ENCODE measurements around the gene PLEKHG4B.

DNA sequence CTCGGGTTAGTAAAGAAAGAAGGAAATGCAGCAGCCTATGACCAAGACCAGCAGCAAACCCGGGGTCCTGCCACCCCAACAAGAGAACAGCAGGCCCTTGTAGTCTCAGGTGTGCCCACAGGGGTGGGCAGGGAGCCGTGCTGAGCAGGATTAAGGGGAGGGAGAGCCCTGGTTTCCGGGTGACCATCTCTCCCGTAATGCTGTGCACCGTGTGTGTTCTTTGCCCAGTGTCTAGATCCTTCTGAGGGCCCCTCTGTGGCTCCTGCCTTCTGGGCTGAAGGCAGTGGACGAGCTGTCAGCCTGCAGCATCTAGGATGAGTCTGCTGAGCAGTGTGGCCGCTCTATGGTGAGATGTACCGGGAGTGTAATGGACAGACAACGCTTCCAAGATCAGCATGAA is 12.7 kb upstream of the PLEKHG4B start:
- TF ChIP-seq TAF1 (IDR thresholded peaks at IDR 0.05; ENCODE audit: borderline replicate concordance, low read depth, low read length) (no peak), POLR2AphosphoS5 (IDR thresholded peaks at IDR 0.05; ENCODE audit: low read depth, low read length) (no peak), POLR2A (IDR thresholded peaks at IDR 0.05; ENCODE audit: low read depth, low read length) (no peak)
